ENCODE results near the gene OR51B5.
"Not testable (repeated sequence)": the region's sequence is repeated elsewhere in the genome, so short reads cannot be mapped to it uniquely, and the experiment has no call there.

Gene OR51B5

DNA sequence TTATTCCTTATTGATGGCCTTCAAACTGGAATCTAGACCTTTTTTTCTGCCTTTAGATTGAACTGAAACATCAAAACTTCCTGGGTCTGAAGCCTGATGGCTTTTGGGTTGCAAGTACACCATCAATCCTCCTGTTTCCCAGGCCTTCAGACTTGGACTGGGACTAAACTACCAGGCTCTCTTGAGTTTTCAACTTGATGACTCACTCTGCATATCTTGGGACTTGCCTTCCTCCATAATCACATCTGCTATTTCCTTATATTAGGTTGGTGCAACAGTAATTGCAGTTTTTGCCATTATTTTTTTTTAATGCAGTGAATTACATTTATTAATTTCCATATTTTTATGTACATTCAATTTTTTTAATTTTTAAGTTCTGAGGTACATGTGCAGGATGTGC is 7.0 kb downstream of the OR51B5 start:
- ChIA-PET POLR2A (no interaction called here), CTCF (no interaction called here)
- TF ChIP-seq, protein P1, sequence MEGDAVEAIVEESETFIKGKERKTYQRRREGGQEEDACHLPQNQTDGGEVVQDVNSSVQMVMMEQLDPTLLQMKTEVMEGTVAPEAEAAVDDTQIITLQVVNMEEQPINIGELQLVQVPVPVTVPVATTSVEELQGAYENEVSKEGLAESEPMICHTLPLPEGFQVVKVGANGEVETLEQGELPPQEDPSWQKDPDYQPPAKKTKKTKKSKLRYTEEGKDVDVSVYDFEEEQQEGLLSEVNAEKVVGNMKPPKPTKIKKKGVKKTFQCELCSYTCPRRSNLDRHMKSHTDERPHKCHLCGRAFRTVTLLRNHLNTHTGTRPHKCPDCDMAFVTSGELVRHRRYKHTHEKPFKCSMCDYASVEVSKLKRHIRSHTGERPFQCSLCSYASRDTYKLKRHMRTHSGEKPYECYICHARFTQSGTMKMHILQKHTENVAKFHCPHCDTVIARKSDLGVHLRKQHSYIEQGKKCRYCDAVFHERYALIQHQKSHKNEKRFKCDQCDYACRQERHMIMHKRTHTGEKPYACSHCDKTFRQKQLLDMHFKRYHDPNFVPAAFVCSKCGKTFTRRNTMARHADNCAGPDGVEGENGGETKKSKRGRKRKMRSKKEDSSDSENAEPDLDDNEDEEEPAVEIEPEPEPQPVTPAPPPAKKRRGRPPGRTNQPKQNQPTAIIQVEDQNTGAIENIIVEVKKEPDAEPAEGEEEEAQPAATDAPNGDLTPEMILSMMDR (IDR thresholded peaks at IDR 0.05; ENCODE audit: control extremely low read depth, extremely low read depth, low read depth, missing control alignments) = no peak
- DNase-seq (ENCODE audit: extremely low spot score) = no peak

DNA sequence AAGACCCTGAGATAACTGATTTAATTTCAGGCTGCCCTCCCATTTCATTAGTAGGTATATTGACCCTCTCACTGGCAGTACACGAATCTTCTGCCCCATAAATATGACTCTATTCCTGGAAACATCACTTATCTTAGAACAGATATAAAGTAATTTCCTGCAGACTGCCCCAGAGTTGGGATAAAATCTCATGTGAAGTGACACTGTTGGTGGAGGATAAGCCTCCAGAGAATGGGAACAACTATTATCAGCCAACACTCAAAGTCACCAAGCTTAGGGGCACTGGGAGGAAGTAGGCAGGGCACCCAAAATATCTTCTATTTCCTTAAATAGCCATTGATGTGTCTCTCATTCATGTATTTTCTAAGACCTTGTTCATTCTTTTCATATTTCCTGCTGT is 8.2 kb downstream of the OR51B5 start:
- ChIA-PET POLR2A (no interaction called here), CTCF (no interaction called here)
- no peak for DNase-seq (ENCODE audit: extremely low spot score)
- TF ChIP-seq, protein P1 (IDR thresholded peaks at IDR 0.05; ENCODE audit: control extremely low read depth, extremely low read depth, low read depth, missing control alignments) = no peak

DNA sequence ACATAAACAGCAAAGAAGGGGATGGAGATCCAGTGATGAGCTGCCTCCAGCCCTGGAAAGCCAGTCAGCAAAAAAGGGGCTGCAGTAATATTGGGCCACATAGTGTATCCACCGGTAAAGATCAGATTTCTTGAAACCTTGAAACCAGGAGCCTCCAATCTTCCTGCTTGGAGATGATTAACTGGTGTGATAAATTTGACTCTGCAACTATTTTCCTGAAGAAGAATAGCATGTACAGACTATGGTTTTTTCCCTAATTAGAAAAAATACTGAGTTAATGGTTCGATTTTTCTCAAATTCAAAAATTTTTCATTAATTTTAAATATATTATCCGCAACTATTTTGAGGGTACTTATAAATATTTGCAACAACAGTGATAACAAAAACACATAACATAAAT is 19.1 kb downstream of the OR51B5 start, which contains the start of gene OR51B2:
TSS of gene OR51B2 (minus strand) at position 101 of the 400 bp plus-strand sequence. CDS start at position 101, 0 bp downstream.
- CTCF ChIA-PET = no interaction called here
- no peak for DNase-seq (ENCODE audit: extremely low spot score)
- POLR2A ChIA-PET = no interaction called here
- TF ChIP-seq, protein P1 (IDR thresholded peaks at IDR 0.05; ENCODE audit: control extremely low read depth, extremely low read depth, low read depth, missing control alignments) = no peak

DNA sequence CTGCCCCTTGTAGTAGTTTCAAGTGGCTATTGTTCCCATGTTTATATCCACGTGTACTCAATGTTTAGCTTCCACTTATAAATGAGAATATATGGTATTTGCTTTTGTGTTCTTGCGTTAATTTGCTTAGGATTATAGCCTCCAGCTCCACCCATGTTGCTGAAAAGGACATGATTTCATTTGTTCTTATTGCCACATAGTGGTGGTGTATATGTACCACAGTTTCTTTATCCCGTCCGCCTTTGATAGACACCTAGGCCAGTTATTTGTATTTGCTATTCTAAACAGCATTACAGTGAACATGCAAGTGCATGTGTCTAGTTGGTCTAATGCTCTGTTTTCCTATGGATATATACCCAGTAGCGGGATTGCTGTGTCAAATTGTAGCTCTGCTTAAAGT is 26.0 kb downstream of the OR51B5 start:
- DNase-seq (ENCODE audit: extremely low spot score) = no peak
- POLR2A ChIA-PET = no interaction called here
- TF ChIP-seq, protein P1 (IDR thresholded peaks at IDR 0.05; ENCODE audit: control extremely low read depth, extremely low read depth, low read depth, missing control alignments) = no peak
- CTCF ChIA-PET = no interaction called here

DNA sequence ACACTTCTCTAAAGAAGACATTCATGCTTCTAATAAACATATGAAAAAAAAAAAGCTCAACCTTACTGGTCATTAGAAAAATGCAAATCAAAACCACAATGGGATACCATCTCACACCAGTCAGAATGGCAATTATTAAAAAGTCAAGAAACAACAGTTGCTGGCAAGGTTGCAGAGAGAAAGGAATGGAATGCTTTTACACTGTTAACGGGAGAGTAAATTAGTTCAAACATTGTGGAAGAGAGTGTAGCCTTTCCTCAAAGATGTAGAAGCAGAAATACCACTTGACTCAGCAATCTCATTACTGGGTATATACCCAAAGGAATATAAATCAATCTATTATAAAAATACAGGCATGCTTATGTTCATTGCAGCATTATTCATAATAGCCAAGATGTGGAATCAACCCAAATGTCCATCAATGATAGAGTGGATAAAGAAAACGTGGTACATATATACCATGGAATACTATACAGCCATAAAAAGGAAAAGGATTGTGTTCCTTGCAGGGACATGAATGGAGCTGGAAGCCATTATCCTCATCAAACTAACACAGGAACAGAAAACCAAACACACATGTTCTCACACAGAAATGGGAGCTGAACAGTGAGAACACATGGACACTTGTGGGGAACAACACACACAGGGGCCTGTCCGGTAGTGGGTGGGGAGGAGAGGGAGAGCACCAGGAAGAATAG is 29.8 kb downstream of the OR51B5 start:
- DNase-seq (ENCODE audit: extremely low spot score); POLR2A ChIA-PET; CTCF ChIA-PET: not testable (repeated sequence)

DNA sequence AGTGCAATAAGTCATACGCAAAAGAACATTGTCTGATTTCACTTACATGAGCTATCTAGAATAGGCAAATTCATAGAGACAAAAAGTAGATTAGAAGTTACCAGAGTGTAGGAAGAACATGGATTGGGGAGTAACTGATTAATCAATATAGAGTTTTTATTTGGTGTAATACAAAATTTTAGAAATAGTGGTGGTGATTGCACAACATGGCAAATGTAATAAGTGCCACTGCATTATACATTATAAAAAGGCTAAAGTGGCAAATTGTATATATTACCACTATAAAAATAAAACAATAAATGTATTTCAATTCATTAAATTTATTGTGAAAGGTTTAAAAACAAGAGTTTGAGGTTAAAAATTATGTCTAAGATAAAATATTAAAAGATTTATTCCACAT is 32.9 kb downstream of the OR51B5 start:
- no peak for DNase-seq (ENCODE audit: extremely low spot score)
- CTCF ChIA-PET = no interaction called here
- POLR2A ChIA-PET = no interaction called here
- TF ChIP-seq, protein P1 (IDR thresholded peaks at IDR 0.05; ENCODE audit: control extremely low read depth, extremely low read depth, low read depth, missing control alignments) = no peak

DNA sequence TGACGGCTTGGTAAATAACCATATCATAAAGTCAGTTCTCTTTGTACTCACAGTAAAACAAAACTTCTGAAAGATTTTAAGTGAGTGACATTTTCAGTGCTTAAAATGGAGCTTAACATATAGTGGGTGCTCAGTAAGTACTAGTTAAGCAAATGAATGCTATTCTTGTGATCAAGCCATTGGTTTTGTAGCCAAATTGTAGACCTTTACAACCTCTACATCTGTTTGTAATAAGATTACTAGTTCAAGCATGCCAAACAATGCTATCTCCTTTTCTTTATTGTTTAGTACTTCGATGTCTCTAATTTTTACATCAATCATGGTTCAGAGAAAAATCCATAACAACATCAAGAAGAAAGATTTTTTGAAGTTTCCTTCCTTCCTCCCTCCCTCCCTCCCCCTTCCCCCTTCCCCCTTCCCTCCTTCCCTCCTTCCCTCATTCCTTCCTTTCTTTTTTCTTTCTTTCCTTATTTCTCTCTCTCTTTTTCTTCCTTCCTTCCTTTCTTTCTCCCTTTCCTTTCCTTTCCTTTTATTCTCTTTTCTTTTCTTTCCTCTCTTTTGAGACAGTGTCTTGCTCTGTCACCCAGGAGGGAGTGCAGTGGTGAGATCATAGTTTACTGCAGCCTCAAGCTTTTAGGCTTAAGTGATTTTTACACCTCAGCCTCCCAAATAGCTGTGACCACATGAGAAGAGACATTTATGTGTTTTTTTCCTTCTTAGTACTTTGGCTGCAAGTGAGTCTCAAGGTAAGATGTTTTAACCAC is 35.9 kb downstream of the OR51B5 start:
- TF ChIP-seq, protein P1 (IDR thresholded peaks at IDR 0.05; ENCODE audit: control extremely low read depth, extremely low read depth, low read depth, missing control alignments) = no peak
- CTCF ChIA-PET = interaction anchor here (1.4 kb wide), 1 partner anchor 17 kb away, joined by 3 read pairs; no protein-coding TSS in a partner anchor
- POLR2A ChIA-PET = no interaction called here
- DNase-seq (ENCODE audit: extremely low spot score) = no peak
